ENCODE results near the gene ARMC10.
"Not testable (repeated sequence)": the region's sequence is repeated elsewhere in the genome, so short reads cannot be mapped to it uniquely, and the experiment has no call there.

ARMC10 gene

DNA sequence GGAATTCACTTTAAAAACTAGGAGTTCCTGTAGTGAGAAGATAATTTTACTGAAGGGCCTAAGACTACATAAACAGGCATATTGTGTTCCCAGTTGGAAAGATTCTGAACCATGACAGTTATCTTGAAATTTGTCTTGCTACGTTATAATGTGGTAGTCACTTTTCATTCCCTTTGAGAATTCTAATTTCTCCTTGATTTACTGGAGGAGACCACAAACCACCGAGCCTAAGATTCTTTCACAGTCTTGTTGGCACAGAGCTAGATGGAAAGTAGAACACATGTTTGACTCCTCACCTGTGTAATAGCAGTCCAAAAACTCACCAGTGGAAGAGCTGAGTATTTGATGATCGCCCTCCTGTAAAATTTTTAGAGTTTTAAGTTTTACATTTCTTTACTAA lies 4.9 kb downstream of the ARMC10 start:
- no peak for DNase-seq

DNA sequence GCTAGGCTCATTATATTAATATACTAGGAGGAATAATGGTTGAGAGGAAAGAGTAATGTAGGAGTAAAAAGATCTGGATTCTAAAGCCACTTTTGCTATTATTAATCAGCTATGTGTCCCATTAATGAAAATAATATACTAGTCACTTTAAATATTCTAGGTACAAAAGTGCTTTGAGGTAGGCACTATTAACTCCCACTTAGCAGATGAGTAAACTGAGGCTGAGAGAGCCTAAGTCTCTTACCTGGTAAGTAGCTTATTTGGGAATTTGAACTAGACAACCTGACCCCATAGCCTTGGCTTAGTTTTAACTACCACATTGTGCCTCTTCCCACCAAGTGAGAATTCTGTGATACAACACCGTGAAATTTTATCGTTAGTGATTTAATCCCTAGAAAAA lies 6.0 kb downstream of the ARMC10 start:
- DNase-seq = no peak

DNA sequence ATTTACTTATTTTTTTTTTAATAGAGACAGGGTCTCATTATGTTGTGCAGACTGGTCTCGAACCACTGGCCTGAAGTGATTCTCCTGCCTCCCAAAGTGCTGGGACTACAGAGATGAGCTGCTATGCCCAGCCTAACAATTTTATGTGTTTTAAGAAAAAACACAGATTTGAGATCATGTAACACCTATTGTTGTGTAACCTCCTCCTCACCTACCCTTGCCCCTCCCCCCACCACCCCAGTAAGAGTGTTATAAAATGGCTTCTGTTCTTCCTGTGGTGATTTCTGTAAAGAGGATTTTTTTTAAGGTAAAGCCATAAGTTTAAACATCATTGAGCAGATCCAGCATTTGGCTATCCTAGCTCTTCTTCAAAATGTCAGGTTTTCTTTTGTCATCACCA lies 7.6 kb downstream of the ARMC10 start:
- no peak for DNase-seq

DNA sequence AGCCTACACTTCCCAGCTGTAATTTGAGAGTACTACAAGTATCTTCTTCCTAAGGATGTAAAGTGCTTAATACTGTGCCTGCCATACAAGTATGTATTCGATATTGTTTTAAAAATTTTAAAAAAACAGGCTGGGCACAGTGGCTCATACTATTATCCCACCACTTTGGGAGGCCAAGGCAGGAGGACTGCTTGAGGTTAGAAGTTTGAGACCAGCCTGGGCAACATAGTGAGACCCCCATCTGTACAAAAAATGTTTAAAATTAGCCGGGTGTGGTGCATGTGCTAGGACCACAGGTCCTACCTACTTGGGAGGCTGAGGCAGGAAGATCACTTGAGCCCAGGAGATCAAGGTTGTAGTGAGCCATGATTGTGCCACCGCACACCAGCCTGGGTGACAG lies 8.3 kb downstream of the ARMC10 start:
- no peak for DNase-seq

DNA sequence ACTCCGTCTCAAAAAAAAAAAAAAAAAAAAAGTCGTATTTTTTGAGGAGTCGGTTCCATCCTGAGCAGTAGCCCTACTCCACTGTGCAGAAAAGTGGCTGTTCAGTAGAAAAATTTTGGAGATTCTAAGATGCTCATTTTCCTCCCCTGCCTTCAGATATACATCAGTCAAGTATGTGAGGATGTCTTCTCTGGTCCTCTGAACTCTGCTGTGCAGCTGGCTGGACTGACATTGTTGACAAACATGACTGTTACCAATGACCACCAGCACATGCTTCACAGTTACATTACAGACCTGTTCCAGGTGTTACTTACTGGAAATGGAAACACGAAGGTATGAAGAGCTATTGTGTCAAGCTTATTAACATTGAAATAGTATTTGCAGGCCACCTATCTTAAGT lies 17.4 kb downstream of the ARMC10 start:
- DNase-seq = not testable (repeated sequence)

DNA sequence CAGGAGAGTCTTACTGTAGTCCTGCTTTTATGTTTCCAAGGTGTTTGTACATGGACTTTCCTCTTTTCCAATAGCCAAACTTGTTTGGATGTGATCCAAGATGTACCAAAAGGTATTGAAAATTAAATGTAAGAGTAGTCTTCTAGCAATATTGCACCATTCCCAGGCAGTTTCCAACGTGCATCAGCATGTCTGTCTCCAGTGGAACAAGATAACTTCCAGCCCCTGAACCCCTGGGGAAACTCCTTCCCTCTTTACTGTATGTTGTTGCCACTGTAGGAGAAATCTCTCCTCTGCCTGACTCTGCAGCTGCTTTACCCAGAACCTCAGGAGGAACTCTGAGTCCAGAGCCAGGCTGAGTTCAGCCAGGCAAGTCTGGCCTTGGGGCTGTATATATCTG lies 18.5 kb downstream of the ARMC10 start:
- DNase-seq = no peak

DNA sequence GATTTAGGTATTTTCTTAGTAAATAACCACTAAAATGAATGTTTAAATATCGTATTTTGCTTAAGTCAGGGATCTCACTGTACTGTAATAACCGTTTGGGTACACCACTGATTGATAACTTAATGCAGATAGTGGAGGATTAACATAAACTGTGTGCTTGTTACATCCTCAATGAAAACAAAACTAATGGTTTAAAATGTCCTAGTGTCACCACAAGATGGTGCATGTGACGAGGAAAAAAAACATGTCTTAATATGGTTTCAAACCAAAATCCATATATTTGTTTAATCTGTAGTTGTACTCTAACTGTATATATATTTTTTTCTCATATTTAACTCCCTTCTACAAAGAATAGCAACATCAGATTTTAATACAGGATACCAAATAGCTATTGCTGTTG lies 19.2 kb downstream of the ARMC10 start:
- DNase-seq = no peak

GRCh38 chr7:103095558-103095957 lies 20.6 kb downstream of the ARMC10 start:
- DNase-seq = not testable (repeated sequence)

- DNase-seq = no peak
Measured at GRCh38 chr7:103097041-103097440, 22.1 kb downstream of the ARMC10 start.

- DNase-seq = no peak
Measured at GRCh38 chr7:103100348-103100747, 25.4 kb downstream of the ARMC10 start.

- DNase-seq = no peak
Measured at GRCh38 chr7:103101543-103101942, 26.6 kb downstream of the ARMC10 start.

DNA sequence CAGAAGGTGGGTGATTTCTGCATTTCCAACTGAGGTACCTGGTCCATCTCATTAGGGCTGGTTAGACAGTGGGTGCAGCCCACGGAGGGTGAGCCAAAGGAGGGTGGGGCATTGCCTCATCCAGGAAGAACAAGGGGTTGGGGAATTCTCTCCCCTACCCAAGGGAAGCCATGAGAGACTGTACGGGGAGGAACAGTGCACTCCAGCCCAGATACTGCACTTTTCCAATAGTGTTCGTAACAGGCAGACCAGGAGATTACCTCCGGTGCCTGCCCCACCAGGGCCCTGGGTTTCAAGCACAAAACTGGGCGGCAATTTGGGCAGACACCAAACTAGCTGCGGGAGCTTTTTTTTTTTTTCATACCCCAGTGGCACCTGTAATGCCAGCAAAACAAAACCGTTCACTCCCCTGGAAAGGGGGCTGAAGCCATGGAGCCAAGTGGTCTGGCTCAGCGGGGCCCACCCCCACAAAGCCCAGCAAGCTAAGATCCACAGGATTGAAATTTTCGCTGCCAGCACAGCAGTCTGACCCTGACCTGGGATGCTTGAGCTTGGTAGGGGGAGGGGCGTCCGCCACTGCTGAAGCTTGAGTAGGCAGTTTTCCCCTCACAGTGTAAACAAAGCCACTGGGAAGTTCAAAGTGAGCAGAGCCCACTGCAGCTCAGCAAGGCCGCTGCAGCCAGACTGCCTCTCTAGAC lies 31.2 kb downstream of the ARMC10 start:
- no peak for DNase-seq

DNA sequence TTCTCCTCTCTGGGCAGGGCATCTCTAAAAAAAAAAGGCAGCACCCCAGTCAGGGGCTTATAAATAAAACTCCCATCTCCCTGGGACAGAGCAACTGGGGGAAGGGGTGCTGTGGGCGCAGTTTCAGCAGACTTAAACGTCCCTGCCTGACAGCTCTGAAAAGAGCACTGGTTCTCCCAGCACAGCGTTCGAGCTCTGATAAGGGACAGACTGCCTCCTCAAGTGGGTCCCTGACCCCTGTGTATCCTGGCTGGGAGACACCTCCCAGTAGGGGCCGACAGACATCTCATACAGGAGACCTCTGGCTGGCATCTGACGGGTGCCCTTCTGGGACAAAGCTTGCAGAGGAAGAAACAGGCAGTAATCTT lies 31.7 kb downstream of the ARMC10 start:
- DNase-seq = not testable (repeated sequence)

DNA sequence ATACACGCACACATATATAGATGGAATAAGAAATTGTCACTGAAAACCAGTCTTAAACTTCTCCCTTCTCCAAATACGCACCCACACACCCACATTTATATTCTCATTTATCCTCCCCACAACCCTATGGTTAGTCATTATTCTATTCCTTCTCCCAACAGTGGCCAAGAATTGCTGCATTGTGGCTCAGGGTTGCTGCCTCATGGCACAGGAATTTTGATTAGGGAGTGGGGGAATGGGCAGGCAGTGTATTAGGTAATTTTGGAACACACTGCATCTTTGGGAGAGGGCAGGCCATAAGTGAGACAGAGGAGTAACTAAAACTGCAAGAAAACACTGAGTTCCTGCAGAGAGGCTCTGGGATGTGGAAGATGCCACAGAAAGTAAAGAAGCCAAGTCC lies 38.2 kb downstream of the ARMC10 start:
- DNase-seq = no peak

- no peak for DNase-seq
Measured at GRCh38 chr7:103114576-103115008, 39.7 kb downstream of the ARMC10 start.

GRCh38 chr7:103115771-103116170 lies 40.8 kb downstream of the ARMC10 start:
- DNase-seq = no peak

DNA sequence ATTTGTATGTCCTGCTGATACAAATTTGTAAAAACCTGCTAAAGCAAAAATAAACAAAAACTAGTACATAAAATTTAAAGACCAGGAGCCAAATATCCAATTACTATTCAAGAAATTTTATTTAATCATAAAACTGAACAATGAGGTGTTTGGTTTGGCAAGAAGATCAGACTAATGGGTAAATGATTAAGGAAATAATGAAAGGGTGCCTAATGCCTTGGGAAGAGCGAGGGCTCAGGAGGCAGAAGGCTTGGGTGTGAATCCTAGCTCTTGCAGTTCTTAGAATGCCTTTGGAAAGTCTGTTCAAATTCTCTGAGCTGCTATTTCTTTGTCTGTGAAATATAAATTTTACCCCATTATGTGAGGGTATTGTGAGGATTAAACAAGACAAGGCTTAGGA lies 41.6 kb downstream of the ARMC10 start:
- no peak for DNase-seq

DNA sequence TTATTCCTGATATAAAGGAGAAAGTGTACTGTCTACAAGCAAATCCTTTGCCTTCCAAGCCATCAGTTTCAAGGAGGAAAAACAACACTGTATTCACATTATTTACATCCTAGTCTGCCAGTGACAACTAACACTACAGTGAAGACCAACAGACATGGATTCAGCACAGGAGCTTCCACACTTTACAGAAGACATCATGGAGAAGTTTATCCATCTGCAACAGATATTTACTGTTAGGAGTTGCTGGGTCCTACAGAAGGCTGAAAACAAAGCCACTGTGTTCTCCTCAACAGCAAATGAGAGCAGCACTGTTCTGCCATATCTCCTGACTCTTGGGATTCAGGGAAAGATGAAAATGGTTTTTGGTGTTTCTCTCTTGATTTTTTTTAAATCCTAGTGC lies 42.1 kb downstream of the ARMC10 start:
- DNase-seq = no peak

GRCh38 chr7:103117465-103117864 lies 42.5 kb downstream of the ARMC10 start:
- DNase-seq = no peak

- no peak for DNase-seq
Measured at GRCh38 chr7:103119791-103120291, 44.9 kb downstream of the ARMC10 start.

GRCh38 chr7:103120362-103120761 lies 45.4 kb downstream of the ARMC10 start:
- DNase-seq = no peak

GRCh38 chr7:103121641-103122040 lies 46.7 kb downstream of the ARMC10 start:
- DNase-seq = no peak

GRCh38 chr7:103123529-103123928 lies 48.6 kb downstream of the ARMC10 start:
- DNase-seq = peak; percentile 25 to 26

DNA sequence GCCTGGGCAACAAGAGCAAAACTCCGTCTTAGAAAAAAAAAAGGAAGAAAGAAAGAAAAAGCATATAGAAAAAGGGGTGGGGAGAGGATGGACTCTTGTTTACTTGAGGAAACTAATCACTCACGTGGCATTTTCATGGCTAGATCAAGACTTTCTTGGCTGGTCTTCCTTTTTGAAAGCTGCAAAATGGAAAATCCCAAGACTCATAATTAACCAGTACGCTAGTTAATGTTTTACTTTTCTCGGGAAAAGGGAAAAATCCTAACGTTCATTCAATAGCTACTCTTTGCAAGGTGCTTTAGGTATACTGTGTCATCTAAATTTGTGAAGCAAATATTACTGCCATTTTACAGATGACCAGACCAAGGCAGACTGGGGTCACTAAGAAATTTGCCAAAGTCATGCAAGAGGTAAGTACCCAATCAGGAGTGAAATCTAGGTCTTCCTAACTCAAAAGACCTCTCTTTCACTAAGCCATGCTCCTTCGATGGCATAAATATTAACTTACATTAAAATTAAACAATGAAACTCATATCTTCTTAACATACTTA lies 49.6 kb downstream of the ARMC10 start:
- no peak for DNase-seq

GRCh38 chr7:103127006-103127405 lies 52.1 kb downstream of the ARMC10 start:
- DNase-seq = no peak

Data from inflammatory macrophage (primary cell).